Natural killer cell (primary cell): Measurements from ENCODE around the gene CAP1. TPM values are rescaled to one million over a fixed set of nuclear protein-coding genes. Genes with fewer than 3 reads are reported as not detected.
"Not testable (repeated sequence)": the region's sequence is repeated elsewhere in the genome, so short reads cannot be mapped to it uniquely, and the experiment has no call there.

Source experiments
- ATAC-seq, 3 donors: fragments of 150-1000 bp in 2 of 3; fragments of 200-7000 bp in 1 of 3; cut with Tn5 transposase; 1 replicate in 1 of 3; 2 replicates in 2 of 3; pipeline ENCODE4 v1.10.0; 2021; ENCODE audit warnings: mild to moderate bottlenecking in 2 of 3, moderate library complexity in 2 of 3
- DNase-seq, 2 donors: peaks; one replicate each; pipeline versions ENCODE4 v3.0.0 to v3.0.0-alpha.2; 2013 to 2021; ENCODE audit warnings: mixed read lengths in 1 of 2
- H3K27ac ChIP-seq: one replicate; pipeline ENCODE4 v1.5.1; 2013; ENCODE audit warnings: mild to moderate bottlenecking, low read length
- H3K27me3 ChIP-seq: one replicate; pipeline ENCODE4 v1.6.1; 2013; ENCODE audit warnings: low read length; ENCODE audit not compliant: control insufficient read depth, insufficient read depth
- H3K36me3 ChIP-seq: one replicate; pipeline ENCODE4 v1.6.1; 2013; ENCODE audit warnings: low read length; ENCODE audit not compliant: control insufficient read depth, insufficient read depth
- H3K4me1 ChIP-seq: one replicate; pipeline ENCODE4 v1.6.1; 2013; ENCODE audit warnings: low read length; ENCODE audit not compliant: control insufficient read depth, insufficient read depth
- H3K4me3 ChIP-seq: one replicate; pipeline ENCODE4 v1.5.1; 2013; ENCODE audit warnings: low read length
- H3K9me3 ChIP-seq: one replicate; pipeline ENCODE4 v1.6.1; 2013; ENCODE audit warnings: low read length; ENCODE audit not compliant: control insufficient read depth, insufficient read depth
- H3K27ac Mint-ChIP-seq, 2 donors: one replicate each; pipeline ENCODE4 v1.8.0; 2022; ENCODE audit warnings: mild to moderate bottlenecking in 2 of 2, mixed read lengths in 2 of 2, moderate library complexity in 1 of 2
- H3K27me3 Mint-ChIP-seq, 2 donors: one replicate each; pipeline ENCODE4 v1.8.0; 2022; ENCODE audit warnings: low read depth in 2 of 2, mixed read lengths in 2 of 2
- H3K36me3 Mint-ChIP-seq: one replicate; pipeline ENCODE4 v1.8.0; 2022; ENCODE audit warnings: mixed read lengths
- H3K4me1 Mint-ChIP-seq, 2 donors: one replicate each; pipeline ENCODE4 v1.8.0; 2022; ENCODE audit warnings: mixed read lengths in 2 of 2
- H3K4me3 Mint-ChIP-seq: one replicate; pipeline ENCODE4 v1.8.0; 2022; ENCODE audit warnings: mild to moderate bottlenecking, moderate library complexity, mixed read lengths
- H3K9me3 Mint-ChIP-seq, 2 donors: one replicate each; pipeline ENCODE4 v1.8.0; 2022; ENCODE audit warnings: mixed read lengths in 2 of 2
- CTCF ChIP-seq: fragments of 200-600 bp; IDR thresholded peaks from one replicate; pipeline ENCODE4 v1.8.0; 2022; ENCODE audit warnings: antibody characterized with exemption
- WGBS: methylation state at CpG from one replicate; pipeline ENCODE4 v1.1.7; 2013; ENCODE audit warnings: missing lambda C conversion rate; ENCODE audit not compliant: insufficient coverage; 5-methylcytosine and 5-hydroxymethylcytosine counted together
- intact Hi-C: fragments of 100-400 bp; cut with micrococcal nuclease; formaldehyde crosslinking; loops from one replicate; pipeline ENCODE4 v1.14.2; 2022
- total RNA-seq, 4 donors: library from RNA; stranded (reverse); fragments of 120-200 nt in 1 of 4; gene quantifications; one replicate each; pipeline versions ENCODE4 v1.2.3 to v1.2.4, GENCODE V29; 2013 to 2022

The CAP1 gene
- total RNA-seq, 3 donors from 2014 or later (not counting 1 experiment from before 2014, with no cell fraction given), result 482 to 541 (median 537) TPM

GRCh38 chr1:40079774-40080400, 39.4 kb downstream of the CAP1 start:
- DNase-seq, result no peak
- Histone ChIP-seq H3K36me3 (peaks cover 12% of the 10 kb centered on the region), H3K27me3 (no peaks in the 10 kb centered on the region), H3K27ac (no peak overlapping the region), H3K9me3 (no peaks in the 10 kb centered on the region), H3K4me3 (no peak overlapping the region), H3K4me1 (peaks cover 8% of the 10 kb centered on the region)
- Mint-ChIP-seq H3K27me3 (no peaks in the 10 kb centered on the region), H3K9me3 (no peaks in the 10 kb centered on the region), H3K4me1 (peaks cover 0 to 15% of the 10 kb centered on the region in 2 donors), H3K27ac (no peak overlapping the region), H3K36me3 (no peaks in the 10 kb centered on the region), H3K4me3 (no peak overlapping the region)
- TF ChIP-seq CTCF, result no peak
- WGBS, result 54% methylated on average over 3 of the region's 6 CpGs
- ATAC-seq, result no peak
- intact Hi-C loops, result loop anchor here (10.0 kb wide), 1 partner anchor 325 kb away; no protein-coding TSS in a partner anchor

GRCh38 chr1:40081871-40082270, 41.3 kb downstream of the CAP1 start:
- Histone ChIP-seq H3K4me1 (peaks cover 7% of the 10 kb centered on the region), H3K9me3 (no peaks in the 10 kb centered on the region), H3K27ac (no peak overlapping the region), H3K36me3 (peaks cover 15% of the 10 kb centered on the region), H3K4me3 (no peak overlapping the region), H3K27me3 (no peaks in the 10 kb centered on the region)
- DNase-seq, result no peak
- 82% methylated on average over 7 of the region's 7 CpGs for WGBS
- Mint-ChIP-seq H3K36me3 (no peaks in the 10 kb centered on the region), H3K27me3 (no peaks in the 10 kb centered on the region), H3K4me3 (no peak overlapping the region), H3K27ac (no peak overlapping the region), H3K9me3 (no peaks in the 10 kb centered on the region), H3K4me1 (peaks cover 6 to 15% of the 10 kb centered on the region in 2 donors)
- TF ChIP-seq CTCF, result no peak
- no peak for ATAC-seq
- intact Hi-C loops, result no loop called here

- peak; percentile 77 for TF ChIP-seq CTCF
- H3K27me3 ChIP-seq, H3K4me3 Mint-ChIP-seq, H3K27ac Mint-ChIP-seq, H3K4me1 ChIP-seq, H3K27ac ChIP-seq, H3K4me3 ChIP-seq, H3K36me3 Mint-ChIP-seq, H3K9me3 Mint-ChIP-seq, H3K9me3 ChIP-seq, ATAC-seq, H3K27me3 Mint-ChIP-seq: not testable (repeated sequence)
- H3K4me1 Mint-ChIP-seq, result peaks cover 6 to 14% of the 10 kb centered on the region in 2 donors
- peak; percentile 47 to 49 for DNase-seq
- H3K36me3 ChIP-seq, result peaks cover 22% of the 10 kb centered on the region
- intact Hi-C loops, result loop anchor here (2.0 kb wide), 1 partner anchor 254 kb away; no protein-coding TSS in a partner anchor
- 48% methylated on average over 11 of the region's 11 CpGs for WGBS
Measured at GRCh38 chr1:40084750-40085149, 44.2 kb downstream of the CAP1 start.
